B cell (primary cell): ENCODE data around the gene ADGRV1. TPM values are rescaled to one million over a fixed set of nuclear protein-coding genes. Genes with fewer than 3 reads are reported as not detected.

Source experiments
- ATAC-seq: fragments of 200-7000 bp; cut with Tn5 transposase; one replicate; pipeline ENCODE4 v1.10.0; 2021; ENCODE audit warnings: low read depth, mild to moderate bottlenecking, moderate number of reproducible peaks, moderate library complexity
- CTCF ChIA-PET: fragments of 350-600 bp; sonication (Branson Sonifier 250); formaldehyde crosslinking; loops from one replicate; lab custom pipeline; 2021; ENCODE audit warnings: antibody characterized with exemption, inconsistent platforms; lab: Charles Lee
- POLR2A ChIA-PET: fragments of 350-600 bp; sonication (Branson Sonifier 250); formaldehyde crosslinking; loops from one replicate; lab custom pipeline; 2021; ENCODE audit warnings: antibody characterized with exemption; lab: Charles Lee
- DNase-seq: peaks from one replicate; pipeline ENCODE4 v3.0.0; 2013
- H2AFZ ChIP-seq: 2 replicates; pipeline ENCODE4 v1.6.1; 2012; ENCODE audit warnings: mild to moderate bottlenecking, low read depth, low read length; ENCODE audit not compliant: insufficient read depth, poor library complexity, severe bottlenecking
- H3K27ac ChIP-seq, 2 donors: 1 replicate in 1 of 2; 2 replicates in 1 of 2; pipeline ENCODE4 v1.5.1; 2012 to 2013; ENCODE audit warnings: low read length in 2 of 2, mild to moderate bottlenecking in 2 of 2, moderate library complexity in 1 of 2
- H3K27me3 ChIP-seq, 4 experiments: fragments of 200-600 bp in 1 of 4; sonication (generic) in 1 of 4; replicated peaks in 1 of 4; 1 replicate in 2 of 4; 2 replicates in 2 of 4; pipeline versions ENCODE4 v1.6.1 to v1.7.0; 2013 to 2016; ENCODE audit warnings: low read length in 3 of 4, mild to moderate bottlenecking in 2 of 4, mixed read lengths in 1 of 4, moderate library complexity in 1 of 4; ENCODE audit not compliant: insufficient read depth in 4 of 4, control insufficient read depth in 3 of 4; ENCODE audit errors: control extremely low read depth in 1 of 4
- H3K36me3 ChIP-seq, 2 experiments: replicated peaks in 1 of 2; 1 replicate in 1 of 2; 2 replicates in 1 of 2; pipeline versions ENCODE4 v1.6.1 to v1.7.1; 2013; ENCODE audit warnings: low read length in 1 of 2; ENCODE audit not compliant: insufficient read depth in 2 of 2, control insufficient read depth in 1 of 2; ENCODE audit errors: control extremely low read depth in 1 of 2, extremely low read depth in 1 of 2
- H3K4me1 ChIP-seq, 2 donors: fragments of 200-600 bp in 1 of 2; sonication (generic) in 1 of 2; 1 replicate in 1 of 2; 2 replicates in 1 of 2; pipeline versions ENCODE4 v1.5.1 to v1.6.1; 2013 to 2017; ENCODE audit warnings: low read length in 2 of 2; ENCODE audit not compliant: control insufficient read depth in 2 of 2, insufficient read depth in 2 of 2
- H3K4me2 ChIP-seq: replicated peaks from 2 replicates; pipeline ENCODE3; 2012; ENCODE audit warnings: mild to moderate bottlenecking, low read depth, low read length; ENCODE audit not compliant: poor library complexity, severe bottlenecking
- H3K4me3 ChIP-seq, 5 experiments: fragments of 200-600 bp in 1 of 5; sonication (generic) in 1 of 5; 1 replicate in 3 of 5; 2 replicates in 2 of 5; pipeline versions ENCODE4 v1.5.1 to v1.7.0; 2011 to 2016; ENCODE audit warnings: low read length in 4 of 5, mild to moderate bottlenecking in 4 of 5, low read depth in 2 of 5, control low read depth in 1 of 5, moderate library complexity in 1 of 5; ENCODE audit not compliant: insufficient read depth in 1 of 5; ENCODE audit errors: control extremely low read depth in 1 of 5, extremely low read depth in 1 of 5
- H3K79me2 ChIP-seq: fragments of 200-600 bp; sonication (generic); one replicate; pipeline ENCODE4 v1.6.0; 2016; ENCODE audit warnings: low read length; ENCODE audit not compliant: control insufficient read depth, insufficient read depth
- H3K9ac ChIP-seq: fragments of 200-600 bp; sonication (generic); 2 replicates; pipeline ENCODE4 v1.6.1; 2017; ENCODE audit warnings: mild to moderate bottlenecking, low read length, moderate library complexity
- H3K9me3 ChIP-seq, 3 donors: one replicate each; pipeline versions ENCODE4 v1.6.1 to v1.7.1; 2013; ENCODE audit warnings: low read length in 2 of 3; ENCODE audit not compliant: control insufficient read depth in 2 of 3, insufficient read depth in 1 of 3; ENCODE audit errors: control extremely low read depth in 1 of 3
- H4K20me1 ChIP-seq: 2 replicates; pipeline ENCODE4 v1.6.0; 2012; ENCODE audit warnings: mild to moderate bottlenecking, low read length; ENCODE audit not compliant: insufficient read depth, control insufficient read depth, poor library complexity, severe bottlenecking
- H3K27ac Mint-ChIP-seq: one replicate; pipeline ENCODE4 v1.8.0; 2021; ENCODE audit warnings: mixed read lengths
- H3K27me3 Mint-ChIP-seq: one replicate; pipeline ENCODE4 v1.8.0; 2021; ENCODE audit warnings: mixed read lengths
- H3K4me1 Mint-ChIP-seq: one replicate; pipeline ENCODE4 v1.8.0; 2021; ENCODE audit warnings: mixed read lengths
- H3K4me3 Mint-ChIP-seq: one replicate; pipeline ENCODE4 v1.8.0; 2021; ENCODE audit warnings: mixed read lengths
- H3K9me3 Mint-ChIP-seq: one replicate; pipeline ENCODE4 v1.8.0; 2022; ENCODE audit warnings: mixed read lengths; ENCODE audit not compliant: insufficient read depth
- CTCF ChIP-seq: fragments of 200-600 bp; IDR thresholded peaks from one replicate; pipeline ENCODE4 v1.8.0; 2022; ENCODE audit warnings: antibody characterized with exemption, mild to moderate bottlenecking
- EZH2 ChIP-seq: IDR thresholded peaks from 2 replicates; pipeline ENCODE4 v1.6.1; 2012; ENCODE audit warnings: borderline replicate concordance, low read depth, mild to moderate bottlenecking, moderate library complexity, low read length; ENCODE audit not compliant: insufficient read depth, poor library complexity, severe bottlenecking
- WGBS: methylation state at CpG from one replicate; pipeline ENCODE4 v1.1.5; 2013; ENCODE audit warnings: missing lambda C conversion rate; ENCODE audit not compliant: insufficient coverage; 5-methylcytosine and 5-hydroxymethylcytosine counted together
- intact Hi-C: fragments of 100-400 bp; cut with micrococcal nuclease; formaldehyde crosslinking; loops from one replicate; pipeline ENCODE4 v1.10.0; 2022
- polyA plus RNA-seq: library from polyadenylated mRNA; depleted of rRNA; stranded (reverse); fragments of >200 nt; gene quantifications from 2 replicates; pipeline ENCODE4 v1.2.3, GENCODE V29; 2012
- total RNA-seq, 2 donors: library from RNA; stranded (reverse); fragments of 120-200 nt in 1 of 2; gene quantifications; 1 replicate in 1 of 2; 2 replicates in 1 of 2; pipeline versions ENCODE4 v1.2.3 to v1.2.4, GENCODE V29; 2013 to 2022

Gene ADGRV1
- total and polyA plus RNA-seq, 2 donors (not counting 1 experiment from before 2014, with no cell fraction given) = 0.07 TPM; not detected in 1

- no peak overlapping the region for H3K4me3 Mint-ChIP-seq
- POLR2A ChIA-PET = no interaction called here
These were observed 448.1 kb downstream of the ADGRV1 start for GRCh38 chr5:91006713-91007112.

DNA sequence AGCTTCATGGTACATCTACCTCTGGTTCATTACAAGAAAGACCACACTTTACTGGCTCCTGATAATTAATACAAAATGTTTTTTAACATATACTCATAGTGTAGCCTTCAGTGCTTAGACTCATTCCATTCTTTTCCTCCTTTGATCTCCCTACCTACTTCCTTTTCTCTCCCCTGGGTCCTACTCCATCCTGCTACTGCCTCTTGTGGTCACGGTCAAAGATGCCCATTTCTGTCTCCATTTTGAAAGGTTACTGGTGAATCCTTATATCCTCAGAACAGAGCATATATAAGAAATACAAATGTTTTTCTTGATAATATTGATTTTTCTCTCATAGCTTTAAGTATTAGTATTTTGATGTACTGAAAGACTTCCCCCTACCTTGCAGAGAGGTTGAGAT lies 448.7 kb downstream of the ADGRV1 start:
- H3K9ac ChIP-seq = no peak overlapping the region
- CTCF ChIA-PET = no interaction called here
- POLR2A ChIA-PET = no interaction called here
- no peak overlapping the region for H3K4me3 ChIP-seq
- WGBS = no CpG with 5 or more reads among the region's 1 CpG
- Mint-ChIP-seq H3K4me3 (no peak overlapping the region), H3K27ac (no peak overlapping the region), H3K27me3 (peaks cover 3% of the 10 kb centered on the region), H3K9me3 (no peaks in the 10 kb centered on the region), H3K4me1 (no peaks in the 10 kb centered on the region)
- TF ChIP-seq EZH2 (no peak), CTCF (no peak)
- no peak overlapping the region for H2AFZ ChIP-seq
- H3K36me3 ChIP-seq = no peaks in the 10 kb centered on the region
- no peaks in the 10 kb centered on the region for H3K9me3 ChIP-seq
- no peaks in the 10 kb centered on the region for H3K79me2 ChIP-seq
- no peak for ATAC-seq
- no peaks in the 10 kb centered on the region for H4K20me1 ChIP-seq
- no peaks in the 10 kb centered on the region for H3K4me1 ChIP-seq
- intact Hi-C loops = no loop called here
- H3K27ac ChIP-seq = no peak overlapping the region
- DNase-seq = no peak
- no peaks in the 10 kb centered on the region for H3K27me3 ChIP-seq
- no peak overlapping the region for H3K4me2 ChIP-seq

More at GRCh38 chr5:91006713-91007112, 448.1 kb downstream of the ADGRV1 start:
- no peaks in the 10 kb centered on the region for H3K79me2 ChIP-seq
- no peaks in the 10 kb centered on the region for H3K27me3 ChIP-seq
- CTCF ChIA-PET = no interaction called here
- H3K36me3 ChIP-seq = no peaks in the 10 kb centered on the region
- H3K9me3 ChIP-seq = no peaks in the 10 kb centered on the region
- H3K4me2 ChIP-seq = no peak overlapping the region
- Mint-ChIP-seq H3K27ac (no peak overlapping the region), H3K4me1 (no peaks in the 10 kb centered on the region), H3K27me3 (peaks cover 3% of the 10 kb centered on the region), H3K9me3 (no peaks in the 10 kb centered on the region)
- H3K9ac ChIP-seq = no peak overlapping the region
- DNase-seq = no peak
- no peak overlapping the region for H3K27ac ChIP-seq
- TF ChIP-seq CTCF = no peak
- TF ChIP-seq EZH2 = no peak
- ATAC-seq = no peak
- H3K4me1 ChIP-seq = no peaks in the 10 kb centered on the region
- no CpG with 5 or more reads among the region's 2 CpGs for WGBS
- no peaks in the 10 kb centered on the region for H4K20me1 ChIP-seq
- intact Hi-C loops = no loop called here
- no peak overlapping the region for H3K4me3 ChIP-seq
- no peak overlapping the region for H2AFZ ChIP-seq
